ENCODE measurements around the gene D2HGDH. TPM values are rescaled to one million over a fixed set of nuclear protein-coding genes. Genes with fewer than 3 reads are reported as not detected.

D2HGDH gene
- total and polyA plus RNA-seq, 5 donors from 2014 or later = 0.73 to 38.4 (median 3.1) TPM

GRCh38 chr2:241720099-241720498, 14.3 kb upstream of the D2HGDH start:
- Histone ChIP-seq H3K27me3 (ENCODE audit: control insufficient read depth, insufficient read depth, low read length) (no peaks in the 10 kb centered on the region), H3K27ac (ENCODE audit: insufficient read depth, low read length, poor library complexity, severe bottlenecking) (no peak overlapping the region), H3K4me3 (ENCODE audit: low read depth, low read length) (no peak overlapping the region), H3K36me3 (ENCODE audit: control insufficient read depth, insufficient read depth, low read length) (peaks cover 44% of the 10 kb centered on the region), H3K9me3 (ENCODE audit: control insufficient read depth in 2 of 2, low read length in 2 of 2) (peaks cover 0 to 6% of the 10 kb centered on the region in 2 experiments), H3K4me1 (ENCODE audit: control insufficient read depth, insufficient read depth, low read length, poor library complexity, severe bottlenecking) (no peaks in the 10 kb centered on the region)
- H3K36me3 Mint-ChIP-seq = peaks cover 39% of the 10 kb centered on the region
- DNase-seq (no peak), ATAC-seq (ENCODE audit: low read depth in 2 of 2) (no peak)
- no peaks in the 10 kb centered on the region for H3K27me3 Mint-ChIP-seq
- H3K4me3 Mint-ChIP-seq = no peak overlapping the region
- H3K4me1 Mint-ChIP-seq = peaks cover 0 to 4% (median 1%) of the 10 kb centered on the region in 4 donors
- H3K27ac Mint-ChIP-seq = no peak overlapping the region
- H3K9me3 Mint-ChIP-seq = peaks cover 0 to 2% (median 0%) of the 10 kb centered on the region in 7 donors

- Histone ChIP-seq H3K4me3 (ENCODE audit: low read depth, low read length) (no peak overlapping the region), H3K36me3 (ENCODE audit: control insufficient read depth, insufficient read depth, low read length) (peaks cover 44% of the 10 kb centered on the region), H3K9me3 (ENCODE audit: control insufficient read depth in 2 of 2, low read length in 2 of 2) (peaks cover 0 to 6% of the 10 kb centered on the region in 2 experiments), H3K27me3 (ENCODE audit: control insufficient read depth, insufficient read depth, low read length) (no peaks in the 10 kb centered on the region), H3K4me1 (ENCODE audit: control insufficient read depth, insufficient read depth, low read length, poor library complexity, severe bottlenecking) (no peaks in the 10 kb centered on the region), H3K27ac (ENCODE audit: insufficient read depth, low read length, poor library complexity, severe bottlenecking) (no peak overlapping the region)
- no peak for ATAC-seq (ENCODE audit: low read depth in 2 of 2)
- H3K36me3 Mint-ChIP-seq = peaks cover 41% of the 10 kb centered on the region
- H3K27ac Mint-ChIP-seq = no peak overlapping the region
- H3K9me3 Mint-ChIP-seq = peaks cover 0 to 2% (median 0%) of the 10 kb centered on the region in 7 donors
- DNase-seq = no peak
- no peaks in the 10 kb centered on the region for H3K27me3 Mint-ChIP-seq
- no peak overlapping the region for H3K4me3 Mint-ChIP-seq
- peaks cover 0 to 4% (median 1%) of the 10 kb centered on the region in 4 donors for H3K4me1 Mint-ChIP-seq
Observed at GRCh38 chr2:241720560-241720959, 13.9 kb upstream of the D2HGDH start.

- no peak overlapping the region for H3K4me3 Mint-ChIP-seq
- H3K9me3 Mint-ChIP-seq = no peaks in the 10 kb centered on the region
- no peaks in the 10 kb centered on the region for H3K4me1 ChIP-seq (ENCODE audit: control insufficient read depth, insufficient read depth, low read length, poor library complexity, severe bottlenecking)
- no peak overlapping the region for H3K27ac ChIP-seq (ENCODE audit: insufficient read depth, low read length, poor library complexity, severe bottlenecking)
- peaks cover 44% of the 10 kb centered on the region for H3K36me3 ChIP-seq (ENCODE audit: control insufficient read depth, insufficient read depth, low read length)
- H3K36me3 Mint-ChIP-seq = peaks cover 41% of the 10 kb centered on the region
- no peak overlapping the region for H3K4me3 ChIP-seq (ENCODE audit: low read depth, low read length)
- H3K4me1 Mint-ChIP-seq = peaks cover 0 to 4% (median 1%) of the 10 kb centered on the region in 4 donors
- no peak overlapping the region for H3K27ac Mint-ChIP-seq
- peaks cover 0 to 6% of the 10 kb centered on the region in 2 experiments for H3K9me3 ChIP-seq (ENCODE audit: control insufficient read depth in 2 of 2, low read length in 2 of 2)
- H3K27me3 Mint-ChIP-seq = no peaks in the 10 kb centered on the region
- DNase-seq (no peak), ATAC-seq (ENCODE audit: low read depth in 2 of 2) (no peak)
- no peaks in the 10 kb centered on the region for H3K27me3 ChIP-seq (ENCODE audit: control insufficient read depth, insufficient read depth, low read length)
Observed at GRCh38 chr2:241721852-241722251, 12.6 kb upstream of the D2HGDH start.

- Histone ChIP-seq H3K9me3 (ENCODE audit: control insufficient read depth in 2 of 2, low read length in 2 of 2) (peaks cover 0 to 6% of the 10 kb centered on the region in 2 experiments), H3K27ac (ENCODE audit: insufficient read depth, low read length, poor library complexity, severe bottlenecking) (no peak overlapping the region), H3K4me3 (ENCODE audit: low read depth, low read length) (no peak overlapping the region), H3K27me3 (ENCODE audit: control insufficient read depth, insufficient read depth, low read length) (no peaks in the 10 kb centered on the region), H3K36me3 (ENCODE audit: control insufficient read depth, insufficient read depth, low read length) (peaks cover 38% of the 10 kb centered on the region), H3K4me1 (ENCODE audit: control insufficient read depth, insufficient read depth, low read length, poor library complexity, severe bottlenecking) (no peaks in the 10 kb centered on the region)
- no peak for DNase-seq
- H3K36me3 Mint-ChIP-seq = peaks cover 35% of the 10 kb centered on the region
- H3K27me3 Mint-ChIP-seq = no peaks in the 10 kb centered on the region
- peaks cover 0 to 4% (median 0%) of the 10 kb centered on the region in 4 donors for H3K4me1 Mint-ChIP-seq
- H3K4me3 Mint-ChIP-seq = no peak overlapping the region
- no peak for ATAC-seq (ENCODE audit: low read depth in 2 of 2)
- H3K9me3 Mint-ChIP-seq = no peaks in the 10 kb centered on the region
- H3K27ac Mint-ChIP-seq = no peak overlapping the region
Observed at GRCh38 chr2:241722896-241723454, 11.5 kb upstream of the D2HGDH start.

- Histone ChIP-seq H3K27me3 (ENCODE audit: control insufficient read depth, insufficient read depth, low read length) (no peaks in the 10 kb centered on the region), H3K9me3 (ENCODE audit: control insufficient read depth in 2 of 2, low read length in 2 of 2) (peaks cover 0 to 6% of the 10 kb centered on the region in 2 experiments), H3K4me1 (ENCODE audit: control insufficient read depth, insufficient read depth, low read length, poor library complexity, severe bottlenecking) (no peaks in the 10 kb centered on the region), H3K27ac (ENCODE audit: insufficient read depth, low read length, poor library complexity, severe bottlenecking) (no peak overlapping the region), H3K4me3 (ENCODE audit: low read depth, low read length) (no peak overlapping the region), H3K36me3 (ENCODE audit: control insufficient read depth, insufficient read depth, low read length) (peaks cover 28% of the 10 kb centered on the region)
- no peak overlapping the region for H3K4me3 Mint-ChIP-seq
- no peaks in the 10 kb centered on the region for H3K27me3 Mint-ChIP-seq
- DNase-seq (no peak), ATAC-seq (ENCODE audit: low read depth in 2 of 2) (no peak)
- H3K36me3 Mint-ChIP-seq = peaks cover 35% of the 10 kb centered on the region
- no peak overlapping the region for H3K27ac Mint-ChIP-seq
- H3K4me1 Mint-ChIP-seq = peaks cover 0 to 4% (median 0%) of the 10 kb centered on the region in 4 donors
- no peaks in the 10 kb centered on the region for H3K9me3 Mint-ChIP-seq
Observed at GRCh38 chr2:241724259-241724974, 10.0 kb upstream of the D2HGDH start.

- Mint-ChIP-seq H3K36me3 (peaks cover 35% of the 10 kb centered on the region), H3K4me1 (peaks cover 0 to 4% (median 0%) of the 10 kb centered on the region in 4 donors), H3K27ac (no peak overlapping the region), H3K27me3 (no peaks in the 10 kb centered on the region), H3K4me3 (peak overlapping the region in 1 of 4 donors; percentile 47), H3K9me3 (no peaks in the 10 kb centered on the region)
- H3K4me1 ChIP-seq (ENCODE audit: control insufficient read depth, insufficient read depth, low read length, poor library complexity, severe bottlenecking) = no peaks in the 10 kb centered on the region
- H3K4me3 ChIP-seq (ENCODE audit: low read depth, low read length) = no peak overlapping the region
- peaks cover 0 to 6% of the 10 kb centered on the region in 2 experiments for H3K9me3 ChIP-seq (ENCODE audit: control insufficient read depth in 2 of 2, low read length in 2 of 2)
- DNase-seq (no peak), ATAC-seq (ENCODE audit: low read depth in 2 of 2) (no peak)
- no peaks in the 10 kb centered on the region for H3K27me3 ChIP-seq (ENCODE audit: control insufficient read depth, insufficient read depth, low read length)
- no peak overlapping the region for H3K27ac ChIP-seq (ENCODE audit: insufficient read depth, low read length, poor library complexity, severe bottlenecking)
- peaks cover 22% of the 10 kb centered on the region for H3K36me3 ChIP-seq (ENCODE audit: control insufficient read depth, insufficient read depth, low read length)
Observed at GRCh38 chr2:241724975-241725870, 9.2 kb upstream of the D2HGDH start.

- peaks cover 11% of the 10 kb centered on the region for H3K36me3 ChIP-seq (ENCODE audit: control insufficient read depth, insufficient read depth, low read length)
- ATAC-seq (ENCODE audit: low read depth in 2 of 2) (no peak), DNase-seq (no peak)
- H3K4me3 ChIP-seq (ENCODE audit: low read depth, low read length) = no peak overlapping the region
- Mint-ChIP-seq H3K27ac (no peak overlapping the region), H3K36me3 (peaks cover 29% of the 10 kb centered on the region), H3K27me3 (no peaks in the 10 kb centered on the region), H3K4me1 (peaks cover 0 to 4% (median 2%) of the 10 kb centered on the region in 4 donors), H3K9me3 (no peaks in the 10 kb centered on the region), H3K4me3 (no peak overlapping the region)
- no peaks in the 10 kb centered on the region for H3K27me3 ChIP-seq (ENCODE audit: control insufficient read depth, insufficient read depth, low read length)
- peaks cover 0 to 6% of the 10 kb centered on the region in 2 experiments for H3K9me3 ChIP-seq (ENCODE audit: control insufficient read depth in 2 of 2, low read length in 2 of 2)
- no peak overlapping the region for H3K27ac ChIP-seq (ENCODE audit: insufficient read depth, low read length, poor library complexity, severe bottlenecking)
- H3K4me1 ChIP-seq (ENCODE audit: control insufficient read depth, insufficient read depth, low read length, poor library complexity, severe bottlenecking) = no peaks in the 10 kb centered on the region
Observed at GRCh38 chr2:241726459-241726858, 8.0 kb upstream of the D2HGDH start.
